ENCODE data around the gene NFAT5.

Gene NFAT5

GRCh38 chr16:69707920-69708683 lies 142.3 kb downstream of the NFAT5 start:
- no peak for TF ChIP-seq CTCF (IDR thresholded peaks at IDR 0.05; ENCODE audit: extremely low read depth, insufficient read depth, missing control alignments)
- no peak for DNase-seq (ENCODE audit: low spot score)
- in situ Hi-C loops (cut with MboI; ENCODE audit: low pct_unique_long_range_greater_than_20kb, low sequenced_read_pairs, unreplicated experiment): no loop called here

- TF ChIP-seq CTCF (IDR thresholded peaks at IDR 0.05; ENCODE audit: extremely low read depth, insufficient read depth, missing control alignments): peak; percentile 63
- in situ Hi-C loops (cut with MboI; ENCODE audit: low pct_unique_long_range_greater_than_20kb, low sequenced_read_pairs, unreplicated experiment): no loop called here
- DNase-seq (ENCODE audit: low spot score): peak; percentile 52
These were observed 143.8 kb downstream of the NFAT5 start for GRCh38 chr16:69709456-69710084.

GRCh38 chr16:69711115-69711740 lies 145.5 kb downstream of the NFAT5 start:
- TF ChIP-seq CTCF (IDR thresholded peaks at IDR 0.05; ENCODE audit: extremely low read depth, insufficient read depth, missing control alignments): no peak
- in situ Hi-C loops (cut with MboI; ENCODE audit: low pct_unique_long_range_greater_than_20kb, low sequenced_read_pairs, unreplicated experiment): no loop called here
- no peak for DNase-seq (ENCODE audit: low spot score)

GRCh38 chr16:69712277-69712676 lies 146.5 kb downstream of the NFAT5 start:
- no peak for TF ChIP-seq CTCF (IDR thresholded peaks at IDR 0.05; ENCODE audit: extremely low read depth, insufficient read depth, missing control alignments)
- in situ Hi-C loops (cut with MboI; ENCODE audit: low pct_unique_long_range_greater_than_20kb, low sequenced_read_pairs, unreplicated experiment): no loop called here
- DNase-seq (ENCODE audit: low spot score): no peak

- no peak for TF ChIP-seq CTCF (IDR thresholded peaks at IDR 0.05; ENCODE audit: extremely low read depth, insufficient read depth, missing control alignments)
- DNase-seq (ENCODE audit: low spot score): no peak
- in situ Hi-C loops (cut with MboI; ENCODE audit: low pct_unique_long_range_greater_than_20kb, low sequenced_read_pairs, unreplicated experiment): no loop called here
These were observed 147.3 kb downstream of the NFAT5 start for GRCh38 chr16:69712914-69713581.

- no peak for TF ChIP-seq CTCF (IDR thresholded peaks at IDR 0.05; ENCODE audit: extremely low read depth, insufficient read depth, missing control alignments)
- in situ Hi-C loops (cut with MboI; ENCODE audit: low pct_unique_long_range_greater_than_20kb, low sequenced_read_pairs, unreplicated experiment): no loop called here
- DNase-seq (ENCODE audit: low spot score): no peak
These were observed 151.3 kb downstream of the NFAT5 start for GRCh38 chr16:69717066-69717465.

All from GM13977 (cell line).